Keratinocyte (primary cell): ENCODE measurements around the gene PDE4DIP.
"Not testable (repeated sequence)": the region's sequence is repeated elsewhere in the genome, so short reads cannot be mapped to it uniquely, and the experiment has no call there.

ENCODE experiments used
- EZH2 ChIP-seq: IDR thresholded peaks from one replicate; pipeline ENCODE4 v1.6.1; 2012; ENCODE audit warnings: inconsistent platforms, mild to moderate bottlenecking, low read length, moderate library complexity
- TF ChIP-seq, protein P1 (sequence below), 3 experiments: IDR thresholded peaks in 1 of 3; conservative IDR thresholded peaks in 1 of 3; optimal IDR thresholded peaks in 1 of 3; 2 replicates in 2 of 3; 3 replicates in 1 of 3; pipeline versions ENCODE3 to v1.5.1; 2011; ENCODE audit warnings: low read length in 3 of 3, mild to moderate bottlenecking in 3 of 3, moderate library complexity in 2 of 3, control low read depth in 1 of 3, inconsistent platforms in 1 of 3; ENCODE audit not compliant: insufficient read depth in 2 of 3; ENCODE audit errors: extremely low read depth in 1 of 3

DNA sequence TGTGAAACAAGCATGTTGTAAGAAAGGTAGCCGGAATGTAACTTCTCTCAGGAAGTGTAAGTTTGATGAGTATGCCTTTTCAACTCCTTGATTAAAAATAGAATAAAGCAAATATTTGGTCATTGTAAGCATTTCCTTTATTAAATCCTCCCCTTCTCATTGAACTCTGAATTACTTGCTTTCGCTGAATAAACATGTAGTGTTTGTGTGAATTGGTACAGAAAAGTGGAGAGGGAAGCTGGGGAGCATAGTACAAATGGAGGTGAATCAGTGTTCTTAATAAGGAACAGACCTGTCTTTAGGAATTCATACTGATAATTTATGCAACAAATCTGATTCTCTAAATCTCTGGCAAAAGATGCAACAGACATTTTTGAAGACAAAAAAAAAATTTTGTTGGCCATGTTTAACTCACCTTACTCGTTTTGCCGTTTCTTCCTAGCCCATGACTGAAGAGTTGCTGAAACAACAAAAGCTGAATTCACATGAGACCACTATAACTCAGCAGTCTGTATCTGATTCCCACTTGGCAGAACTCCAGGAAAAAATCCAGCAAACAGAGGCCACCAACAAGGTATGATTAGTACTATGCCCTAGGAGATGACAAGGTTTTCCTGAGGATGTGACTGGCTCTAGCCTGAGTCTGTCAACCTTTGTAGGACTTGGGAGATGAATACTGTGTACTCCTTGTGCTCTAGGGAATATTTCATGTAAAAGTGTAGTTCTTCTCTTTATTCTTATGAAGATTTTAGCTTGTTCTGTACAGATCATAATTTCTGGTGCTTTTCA lies 116.2 kb downstream of the PDE4DIP start:
- TF ChIP-seq EZH2 = not testable (repeated sequence)
- TF ChIP-seq, protein P1, sequence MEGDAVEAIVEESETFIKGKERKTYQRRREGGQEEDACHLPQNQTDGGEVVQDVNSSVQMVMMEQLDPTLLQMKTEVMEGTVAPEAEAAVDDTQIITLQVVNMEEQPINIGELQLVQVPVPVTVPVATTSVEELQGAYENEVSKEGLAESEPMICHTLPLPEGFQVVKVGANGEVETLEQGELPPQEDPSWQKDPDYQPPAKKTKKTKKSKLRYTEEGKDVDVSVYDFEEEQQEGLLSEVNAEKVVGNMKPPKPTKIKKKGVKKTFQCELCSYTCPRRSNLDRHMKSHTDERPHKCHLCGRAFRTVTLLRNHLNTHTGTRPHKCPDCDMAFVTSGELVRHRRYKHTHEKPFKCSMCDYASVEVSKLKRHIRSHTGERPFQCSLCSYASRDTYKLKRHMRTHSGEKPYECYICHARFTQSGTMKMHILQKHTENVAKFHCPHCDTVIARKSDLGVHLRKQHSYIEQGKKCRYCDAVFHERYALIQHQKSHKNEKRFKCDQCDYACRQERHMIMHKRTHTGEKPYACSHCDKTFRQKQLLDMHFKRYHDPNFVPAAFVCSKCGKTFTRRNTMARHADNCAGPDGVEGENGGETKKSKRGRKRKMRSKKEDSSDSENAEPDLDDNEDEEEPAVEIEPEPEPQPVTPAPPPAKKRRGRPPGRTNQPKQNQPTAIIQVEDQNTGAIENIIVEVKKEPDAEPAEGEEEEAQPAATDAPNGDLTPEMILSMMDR (optimal IDR thresholded peaks at IDR 0.05 in 1 of 3, IDR thresholded peaks at IDR 0.05 in 1 of 3, conservative IDR thresholded peaks at IDR 0.05 in 1 of 3; ENCODE audit: extremely low read depth in 1 of 3, insufficient read depth in 2 of 3, low read length in 3 of 3) = not testable (repeated sequence)
